Measurements from ENCODE around the gene PCDHGA4.
"Not testable (repeated sequence)": the region's sequence is repeated elsewhere in the genome, so short reads cannot be mapped to it uniquely, and the experiment has no call there.

Gene PCDHGA4

GRCh38 chr5:141354900-141355469 is at the start of gene PCDHGA4:
TSS of gene PCDHGA4 (plus strand) at chr5:141355021. CDS start at chr5:141355108, 87 bp downstream.
- DNase-seq (ENCODE audit: low read depth, low spot score), result peak; percentile 9

GRCh38 chr5:141306630-141307029 is 48.2 kb upstream of the PCDHGA4 start:
- no peak for DNase-seq (ENCODE audit: low read depth, low spot score)

- DNase-seq (ENCODE audit: low read depth, low spot score), result no peak
Observed at GRCh38 chr5:141313711-141314110, 41.1 kb upstream of the PCDHGA4 start.

GRCh38 chr5:141316963-141317362 is 37.9 kb upstream of the PCDHGA4 start:
- not testable (repeated sequence) for DNase-seq (ENCODE audit: low read depth, low spot score)

GRCh38 chr5:141319202-141319601 is 35.6 kb upstream of the PCDHGA4 start:
- DNase-seq (ENCODE audit: low read depth, low spot score), result no peak

GRCh38 chr5:141319699-141320098 is 35.1 kb upstream of the PCDHGA4 start:
- no peak for DNase-seq (ENCODE audit: low read depth, low spot score)

- peak; percentile 98 for DNase-seq (ENCODE audit: low read depth, low spot score)
Observed at GRCh38 chr5:141320225-141321169, 34.3 kb upstream of the PCDHGA4 start, which contains the start of gene TAF7. TSS of gene TAF7 (minus strand) at chr5:141320784. CDS start at chr5:141320044, 740 bp downstream.

GRCh38 chr5:141322261-141322660 is 32.6 kb upstream of the PCDHGA4 start:
- DNase-seq (ENCODE audit: low read depth, low spot score), result no peak

- peak; percentile 83 for DNase-seq (ENCODE audit: low read depth, low spot score)
Observed at GRCh38 chr5:141326088-141326854, 28.6 kb upstream of the PCDHGA4 start.

- DNase-seq (ENCODE audit: low read depth, low spot score), result no peak
Observed at GRCh38 chr5:141328231-141328630, 26.6 kb upstream of the PCDHGA4 start.

- peak; percentile 37 for DNase-seq (ENCODE audit: low read depth, low spot score)
Observed at GRCh38 chr5:141330299-141331080, 24.3 kb upstream of the PCDHGA4 start, which contains the start of gene PCDHGA1. TSS of gene PCDHGA1 (plus strand) at chr5:141330514.

- DNase-seq (ENCODE audit: low read depth, low spot score), result not testable (repeated sequence)
Observed at GRCh38 chr5:141332571-141332970, 22.2 kb upstream of the PCDHGA4 start.

GRCh38 chr5:141338538-141339306 is 16.1 kb upstream of the PCDHGA4 start, which contains the start of gene PCDHGA2:
TSS of gene PCDHGA2 (plus strand) at chr5:141338760.
- peak; percentile 41 for DNase-seq (ENCODE audit: low read depth, low spot score)

- not testable (repeated sequence) for DNase-seq (ENCODE audit: low read depth, low spot score)
Observed at GRCh38 chr5:141340781-141341354, 14.0 kb upstream of the PCDHGA4 start.

GRCh38 chr5:141342773-141343172 is 12.0 kb upstream of the PCDHGA4 start:
- DNase-seq (ENCODE audit: low read depth, low spot score), result no peak

- DNase-seq (ENCODE audit: low read depth, low spot score), result peak; percentile 38
Observed at GRCh38 chr5:141343242-141343952, 11.4 kb upstream of the PCDHGA4 start, which contains the start of gene PCDHGA3. TSS of gene PCDHGA3 (plus strand) at chr5:141343829. CDS start at chr5:141344034, 205 bp downstream.

- no peak for DNase-seq (ENCODE audit: low read depth, low spot score)
Observed at GRCh38 chr5:141343953-141344463, 10.8 kb upstream of the PCDHGA4 start.

GRCh38 chr5:141345327-141345726 is 9.5 kb upstream of the PCDHGA4 start:
- no peak for DNase-seq (ENCODE audit: low read depth, low spot score)

- DNase-seq (ENCODE audit: low read depth, low spot score), result not testable (repeated sequence)
Observed at GRCh38 chr5:141346017-141346416, 8.8 kb upstream of the PCDHGA4 start.

Measured in astrocyte of the hippocampus (primary cell).